HPDE6-E6E7 (cell line): ENCODE measurements around the gene DACT1.

ENCODE experiments used
- DNase-seq: peaks from one replicate; pipeline ENCODE4 v3.0.0; 2011; ENCODE audit warnings: missing footprints; ENCODE audit errors: extremely low spot score

DACT1 gene

GRCh38 chr14:58668848-58669480 lies 31.2 kb downstream of the DACT1 start:
- DNase-seq, result no peak

- DNase-seq, result no peak
Observed at GRCh38 chr14:58669556-58670200, 31.9 kb downstream of the DACT1 start.

- no peak for DNase-seq
Observed at GRCh38 chr14:58671024-58671423, 33.3 kb downstream of the DACT1 start.

GRCh38 chr14:58671436-58671835 lies 33.7 kb downstream of the DACT1 start:
- DNase-seq, result no peak

- DNase-seq, result no peak
Observed at GRCh38 chr14:58673722-58674121, 36.0 kb downstream of the DACT1 start.

GRCh38 chr14:58677001-58677400 lies 39.2 kb downstream of the DACT1 start:
- no peak for DNase-seq

- no peak for DNase-seq
Observed at GRCh38 chr14:58677517-58677916, 39.8 kb downstream of the DACT1 start.

- no peak for DNase-seq
Observed at GRCh38 chr14:58677996-58678395, 40.2 kb downstream of the DACT1 start.

GRCh38 chr14:58680698-58681097 lies 42.9 kb downstream of the DACT1 start:
- DNase-seq, result no peak

- no peak for DNase-seq
Observed at GRCh38 chr14:58687232-58687795, 49.6 kb downstream of the DACT1 start.

GRCh38 chr14:58690801-58691516 lies 53.2 kb downstream of the DACT1 start:
- DNase-seq, result no peak

GRCh38 chr14:58693048-58693447 lies 55.3 kb downstream of the DACT1 start:
- DNase-seq, result no peak

- no peak for DNase-seq
Observed at GRCh38 chr14:58695514-58695913, 57.8 kb downstream of the DACT1 start.

GRCh38 chr14:58697266-58697929 lies 59.6 kb downstream of the DACT1 start:
- no peak for DNase-seq
